GM21447 (cell line): ENCODE data around the gene FAM163B.
"Not testable (repeated sequence)": the region's sequence is repeated elsewhere in the genome, so short reads cannot be mapped to it uniquely, and the experiment has no call there.

Experiments used
- ATAC-seq: cut with Tn5 transposase; IDR thresholded peaks from one replicate; pipeline ENCODE4 v1.9.1; 2021; ENCODE audit not compliant: unreplicated experiment

The FAM163B gene

DNA sequence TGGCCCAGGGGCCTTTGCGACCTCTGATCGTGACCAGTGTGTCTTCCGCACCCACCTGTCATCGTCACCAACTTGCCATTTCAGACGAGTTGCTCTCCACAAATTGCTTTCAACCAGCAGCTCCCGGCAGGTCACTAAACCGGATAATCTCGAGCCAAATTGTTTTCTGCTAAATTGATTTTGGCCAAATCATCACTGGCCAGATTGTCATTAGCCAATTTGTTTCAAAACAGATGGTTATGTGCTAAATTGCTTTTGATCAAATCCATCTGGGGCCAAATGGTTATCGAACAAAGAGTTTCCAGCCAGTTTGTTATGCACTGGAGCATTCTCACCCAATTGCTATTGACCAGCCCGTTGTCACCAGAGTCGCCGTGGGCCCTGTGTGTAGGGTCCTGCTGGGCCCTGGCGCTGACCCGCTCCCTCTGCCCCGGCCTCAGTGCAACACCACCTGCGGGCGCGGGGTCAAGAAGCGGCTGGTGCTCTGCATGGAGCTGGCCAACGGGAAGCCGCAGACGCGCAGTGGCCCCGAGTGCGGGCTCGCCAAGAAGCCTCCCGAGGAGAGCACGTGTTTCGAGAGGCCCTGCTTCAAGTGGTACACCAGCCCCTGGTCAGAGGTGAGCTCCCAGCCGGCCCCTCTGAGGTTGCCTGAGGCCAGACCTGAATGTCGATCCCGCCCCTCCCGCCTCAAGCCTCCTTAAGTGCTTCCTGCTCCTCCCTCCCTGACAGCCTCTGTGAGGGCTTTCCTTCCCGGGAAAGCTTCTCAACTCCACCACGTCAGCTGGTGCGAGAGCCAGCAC is 39.1 kb downstream of the FAM163B start:
- ATAC-seq = no peak

DNA sequence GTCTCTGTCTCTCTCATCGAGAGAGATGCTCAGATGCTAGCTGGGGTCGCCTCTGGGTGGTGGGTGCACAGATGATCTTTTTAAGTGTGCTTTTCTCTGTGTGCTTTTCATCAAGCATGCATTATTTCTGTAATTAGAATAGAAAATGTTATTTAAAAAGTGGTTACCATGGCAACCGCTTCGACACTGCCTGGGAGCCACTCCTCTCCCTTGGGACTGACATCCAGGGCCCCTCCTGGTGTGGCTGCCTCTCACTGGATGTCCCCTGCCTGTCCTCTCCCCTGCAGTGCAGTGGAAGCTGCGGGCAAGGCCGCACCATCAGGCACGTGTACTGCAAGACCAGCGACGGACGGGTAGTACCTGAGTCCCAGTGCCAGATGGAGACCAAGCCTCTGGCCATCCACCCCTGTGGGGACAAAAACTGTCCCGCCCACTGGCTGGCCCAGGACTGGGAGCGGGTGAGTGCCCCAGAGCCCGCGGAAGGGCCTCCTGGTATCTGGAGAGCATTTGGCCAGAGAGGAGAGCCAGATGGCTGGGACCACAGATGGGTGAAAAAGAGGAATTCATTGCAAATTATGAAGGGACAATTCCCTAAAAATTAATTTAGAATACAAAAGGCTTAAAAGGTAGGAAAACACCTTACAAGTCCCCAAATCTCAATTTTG is 39.9 kb downstream of the FAM163B start:
- no peak for ATAC-seq

DNA sequence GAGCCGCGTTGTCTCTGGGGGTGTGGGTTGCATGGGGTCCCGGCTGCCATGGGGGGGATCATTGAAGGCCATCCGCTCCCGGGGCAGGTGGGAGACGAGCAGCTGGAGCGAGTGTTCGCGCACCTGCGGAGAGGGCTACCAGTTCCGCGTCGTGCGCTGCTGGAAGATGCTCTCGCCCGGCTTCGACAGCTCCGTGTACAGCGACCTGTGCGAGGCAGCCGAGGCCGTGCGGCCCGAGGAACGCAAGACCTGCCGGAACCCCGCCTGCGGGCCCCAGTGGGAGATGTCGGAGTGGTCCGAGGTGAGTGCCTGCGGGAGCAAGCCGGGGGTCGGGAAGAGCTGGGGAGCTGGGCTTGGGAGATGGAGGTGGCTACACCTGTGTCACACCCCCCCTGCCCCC is 41.0 kb downstream of the FAM163B start:
- ATAC-seq = no peak

DNA sequence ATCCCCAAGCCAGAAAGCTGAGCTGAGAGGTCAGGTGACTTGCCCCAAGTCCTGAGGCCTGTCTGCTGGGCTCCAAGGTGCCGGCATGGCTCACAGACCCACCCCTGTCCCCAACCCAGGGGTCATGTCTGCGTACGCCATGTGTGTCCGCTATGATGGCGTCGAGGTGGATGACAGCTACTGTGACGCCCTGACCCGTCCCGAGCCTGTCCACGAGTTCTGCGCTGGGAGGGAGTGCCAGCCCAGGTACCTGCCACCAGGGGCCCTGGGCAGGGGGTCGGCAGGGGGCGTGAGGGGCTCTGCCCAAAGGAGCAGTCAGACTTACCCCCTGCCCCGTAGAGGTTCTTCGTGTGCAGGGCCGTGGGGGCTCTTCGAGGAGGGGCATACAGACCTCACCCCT is 42.4 kb downstream of the FAM163B start:
- ATAC-seq = no peak

DNA sequence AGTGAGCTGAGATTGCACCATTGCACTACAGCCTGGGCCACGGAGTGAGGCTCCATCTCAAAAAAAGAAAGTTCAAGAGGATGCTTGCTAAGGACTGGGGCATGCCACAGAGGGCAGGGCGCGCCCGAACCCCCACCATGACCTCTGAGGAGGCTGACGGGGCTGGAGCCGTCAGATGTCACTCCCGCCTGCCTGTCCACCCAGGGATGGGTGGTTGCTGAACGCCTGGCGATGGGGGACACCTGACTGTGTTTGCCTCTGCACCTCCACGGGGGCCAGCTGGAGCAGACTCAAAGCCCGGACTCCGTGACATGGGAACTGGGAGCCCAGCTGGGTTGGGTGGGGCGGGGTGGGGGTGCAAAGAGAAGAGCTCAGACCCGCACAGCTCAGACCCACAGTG is 42.8 kb downstream of the FAM163B start:
- ATAC-seq = no peak

DNA sequence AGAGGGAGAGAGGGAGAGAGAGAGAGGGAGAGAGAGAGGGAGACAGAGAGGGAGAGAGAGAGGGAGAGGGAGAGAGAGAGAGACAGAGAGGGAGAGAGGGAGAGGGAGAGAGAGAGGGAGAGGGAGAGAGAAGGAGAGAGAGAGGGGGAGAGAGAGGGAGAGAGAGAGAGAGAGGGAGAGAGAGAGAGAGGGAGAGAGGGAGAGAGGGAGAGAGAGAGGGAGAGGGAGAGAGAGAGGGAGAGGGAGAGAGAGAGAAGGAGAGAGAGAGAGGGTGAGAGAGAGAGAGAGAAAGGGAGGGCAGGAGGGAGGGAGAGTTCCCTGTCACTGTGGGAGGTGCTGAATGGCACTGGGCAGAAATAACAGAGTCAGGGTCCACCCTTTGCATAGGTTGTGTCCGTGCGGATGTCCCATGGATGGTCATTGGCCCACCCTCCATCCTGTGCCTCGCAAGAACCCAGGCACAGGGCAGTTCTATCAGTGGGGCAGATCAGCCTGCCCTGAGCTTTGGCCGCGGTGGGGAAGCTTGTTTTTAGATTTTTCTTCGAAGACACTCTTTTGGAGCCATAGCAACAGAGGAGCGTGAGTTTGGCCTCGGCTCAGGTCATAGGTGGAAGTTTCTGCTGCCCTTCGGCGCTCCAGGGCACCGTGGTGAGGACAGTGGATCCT is 44.6 kb downstream of the FAM163B start:
- ATAC-seq = no peak

DNA sequence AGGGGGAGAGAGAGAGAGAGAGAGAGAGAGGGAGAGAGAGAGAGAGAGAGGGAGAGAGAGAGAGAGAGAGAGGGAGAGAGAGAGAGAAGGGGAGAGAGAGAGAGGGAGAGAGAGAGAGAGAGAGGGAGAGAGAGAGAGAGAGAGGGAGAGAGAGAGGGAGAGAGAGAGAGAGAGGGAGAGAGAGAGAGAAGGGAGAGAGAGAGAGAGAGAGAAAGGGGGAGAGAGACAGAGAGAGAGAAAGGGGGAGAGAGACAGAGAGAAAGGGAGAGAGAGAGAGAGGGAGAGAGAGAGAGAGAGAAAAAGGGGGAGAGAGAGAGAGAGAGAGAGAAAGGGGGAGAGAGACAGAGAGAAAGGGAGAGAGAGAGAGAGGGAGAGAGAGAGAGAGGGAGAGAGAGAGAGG is 45.4 kb downstream of the FAM163B start:
- not testable (repeated sequence) for ATAC-seq

DNA sequence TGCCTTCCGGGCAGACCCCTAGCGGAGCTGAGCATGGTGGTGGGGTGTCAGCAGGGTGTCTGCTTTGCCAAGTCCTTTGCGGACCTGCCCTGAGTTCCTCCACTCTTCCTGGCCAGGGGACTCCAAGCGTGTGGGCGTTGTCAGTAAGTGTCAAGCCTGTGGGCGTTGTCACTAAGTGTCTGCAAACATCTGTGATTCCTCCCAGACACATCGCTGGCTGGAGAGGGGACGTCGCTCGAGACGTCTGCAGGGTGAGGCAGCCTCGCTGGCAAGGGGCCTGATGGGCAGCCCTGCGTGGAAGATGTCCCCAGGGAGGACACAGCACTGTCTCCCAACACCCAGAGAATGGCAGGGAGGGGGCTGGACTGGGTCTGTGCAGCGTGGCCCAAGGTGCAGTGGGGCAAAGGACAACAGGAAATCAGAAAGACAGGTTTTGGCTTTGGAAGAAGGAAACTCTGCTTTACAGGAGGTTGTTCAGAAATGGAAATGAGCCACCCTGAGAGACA is 45.8 kb downstream of the FAM163B start:
- no peak for ATAC-seq

DNA sequence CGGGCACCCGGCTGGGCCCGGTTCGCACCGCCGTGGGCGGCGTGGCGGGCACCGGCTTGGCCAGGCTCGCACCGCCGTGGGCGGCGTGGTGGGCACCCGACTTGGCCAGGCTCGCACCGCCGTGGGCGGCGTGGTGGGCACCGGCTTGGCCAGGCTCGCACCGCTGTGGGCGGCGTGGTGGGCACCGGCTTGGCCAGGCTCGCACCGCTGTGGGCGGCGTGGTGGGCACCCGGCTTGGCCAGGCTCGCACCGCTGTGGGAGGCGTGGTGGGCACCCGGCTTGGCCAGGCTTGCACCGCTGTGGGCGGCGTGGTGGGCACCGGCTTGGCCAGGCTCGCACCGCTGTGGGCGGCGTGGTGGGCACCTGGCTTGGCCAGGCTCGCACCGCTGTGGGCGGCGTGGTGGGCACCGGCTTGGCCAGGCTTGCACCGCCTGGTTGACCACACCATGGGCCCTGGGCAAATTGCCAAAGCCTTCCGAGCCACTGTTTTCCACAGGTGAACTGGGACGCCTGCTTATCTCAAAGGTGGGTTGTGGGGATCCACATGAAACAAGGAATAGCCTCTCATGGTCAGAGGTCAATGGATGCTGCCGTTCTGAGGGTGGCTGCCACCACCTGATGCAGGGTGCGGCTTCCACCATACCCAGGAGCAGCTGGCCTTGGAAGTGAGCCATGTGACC is 46.4 kb downstream of the FAM163B start:
- ATAC-seq = no peak

DNA sequence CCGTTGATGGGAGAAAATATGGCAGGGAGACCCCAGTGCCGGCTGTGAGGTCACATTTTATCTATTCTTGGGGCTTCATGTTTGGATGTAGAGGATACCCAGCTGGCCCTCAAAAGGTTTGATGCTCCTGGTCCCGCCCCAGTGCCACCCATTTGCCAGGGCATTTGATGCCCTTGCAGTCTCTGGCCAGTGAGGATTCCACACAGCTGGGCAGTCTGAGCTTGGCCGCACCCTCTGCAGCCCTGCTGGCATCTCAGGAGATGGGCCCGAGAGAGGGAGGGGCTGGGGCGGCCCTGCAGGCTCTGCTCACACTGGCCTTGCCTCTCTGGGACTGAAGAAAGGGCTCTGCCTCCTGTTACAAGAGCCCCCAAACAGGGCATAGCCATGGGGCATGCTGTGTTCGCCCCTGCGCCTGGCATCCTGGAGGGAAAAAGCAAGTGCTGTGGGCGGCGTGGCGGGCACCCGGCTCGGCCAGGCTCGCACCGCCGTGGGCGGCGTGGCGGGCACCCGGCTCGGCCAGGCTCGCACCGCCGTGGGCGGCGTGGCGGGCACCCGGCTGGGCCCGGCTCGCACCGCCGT is 47.1 kb downstream of the FAM163B start:
- no peak for ATAC-seq

DNA sequence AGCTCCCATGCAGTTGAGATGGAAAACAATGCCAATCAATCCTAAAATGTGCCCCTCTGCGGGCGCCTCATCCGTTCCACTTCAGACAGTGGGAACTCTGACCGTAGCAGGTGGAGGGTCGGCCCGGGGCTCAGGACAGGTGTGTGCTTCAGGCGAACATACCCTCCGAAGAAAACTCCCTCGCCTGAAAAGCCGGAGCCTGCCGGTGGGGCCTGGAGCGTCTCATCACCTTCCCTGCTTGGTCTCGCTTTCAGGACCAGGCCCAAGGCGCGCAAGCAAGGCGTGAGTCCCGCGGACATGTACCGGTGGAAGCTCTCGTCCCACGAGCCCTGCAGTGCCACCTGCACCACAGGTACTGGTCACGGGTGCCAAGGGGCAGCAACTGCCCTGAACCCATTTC is 48.2 kb downstream of the FAM163B start:
- no peak for ATAC-seq

DNA sequence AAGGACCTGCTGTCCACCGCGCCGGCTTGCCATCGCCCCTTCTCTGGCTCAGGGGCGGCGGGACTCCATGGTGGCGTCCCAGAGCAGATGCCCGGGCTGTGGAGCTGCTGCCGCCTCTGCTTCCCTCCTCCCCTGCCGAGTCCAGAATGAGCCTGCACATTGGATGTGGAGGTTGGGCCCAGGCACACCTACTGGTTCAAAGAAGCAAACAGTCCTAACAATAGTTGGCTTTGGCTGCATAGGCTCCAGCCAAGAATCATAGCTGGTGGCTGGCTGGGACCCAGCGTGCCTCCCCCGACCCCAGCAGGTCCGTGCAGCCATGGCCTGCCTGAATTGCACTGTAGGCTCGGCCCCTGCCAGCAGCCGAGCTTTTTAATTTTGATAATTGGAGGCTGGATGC is 48.9 kb downstream of the FAM163B start:
- ATAC-seq = no peak

DNA sequence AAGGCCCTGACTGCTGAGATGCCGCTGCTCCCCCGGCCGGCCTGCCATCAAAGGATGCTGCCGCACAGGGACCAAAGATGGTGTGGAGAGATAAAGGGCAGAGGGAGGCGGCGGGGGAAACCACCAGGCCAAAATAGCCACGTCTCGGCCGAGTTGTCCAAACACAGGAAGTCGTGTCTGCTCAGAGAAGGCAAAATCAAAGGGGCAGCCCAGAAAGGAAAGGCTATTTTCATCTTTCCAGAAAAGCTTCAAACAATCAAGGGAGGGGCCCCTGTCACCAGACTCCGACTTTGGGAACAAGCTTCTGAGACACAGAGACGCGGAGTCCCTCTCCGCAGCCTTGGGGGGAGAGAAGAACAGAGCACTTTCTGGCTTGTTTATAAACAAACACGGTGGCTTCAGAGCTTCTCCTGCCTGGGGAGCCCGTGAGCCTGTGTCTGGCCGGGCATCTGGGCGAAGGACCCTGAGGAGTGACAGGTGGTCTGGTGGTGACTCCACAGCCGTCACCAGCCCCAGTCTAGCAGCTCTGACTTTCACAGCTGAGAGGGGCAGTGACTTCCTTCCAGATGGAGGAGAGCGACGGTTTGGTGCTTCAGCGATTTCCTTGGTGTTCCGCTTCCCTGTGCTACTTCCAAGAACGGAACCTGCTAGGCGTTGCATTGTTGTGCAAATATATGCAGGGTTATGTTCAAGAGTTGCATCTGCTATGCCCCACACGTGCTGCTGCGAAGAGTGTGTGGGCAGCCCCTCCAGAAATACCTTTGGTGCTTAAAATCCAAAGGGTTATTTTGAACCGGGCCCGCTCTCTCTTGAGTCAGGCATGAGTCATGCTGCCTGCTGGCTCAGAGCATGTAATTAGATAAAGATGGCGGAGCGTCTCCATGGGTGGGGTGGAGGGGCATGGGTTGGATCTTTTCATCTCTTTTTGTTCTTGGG is 50.7 kb downstream of the FAM163B start:
- ATAC-seq = peak; percentile 70

DNA sequence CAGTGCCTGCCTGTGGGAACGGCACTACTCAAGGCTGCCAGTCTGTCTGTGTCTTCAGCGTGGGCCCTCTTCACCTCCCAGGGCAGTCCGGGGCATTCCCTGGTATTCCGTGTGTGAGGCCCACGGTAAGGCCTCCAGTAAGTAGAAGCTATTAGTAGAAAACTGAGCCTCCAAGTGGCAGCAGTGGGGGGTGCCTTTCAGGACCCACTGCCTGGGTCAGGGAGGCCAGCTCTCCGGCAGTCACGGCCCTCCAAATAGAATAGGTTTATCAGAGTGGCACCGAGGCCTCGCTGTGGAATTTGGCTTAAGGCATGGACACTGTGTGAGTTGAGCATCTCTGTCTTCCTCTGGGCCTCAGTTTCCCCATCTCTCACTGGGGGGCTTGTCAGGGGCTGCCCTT is 51.6 kb downstream of the FAM163B start:
- ATAC-seq = no peak

DNA sequence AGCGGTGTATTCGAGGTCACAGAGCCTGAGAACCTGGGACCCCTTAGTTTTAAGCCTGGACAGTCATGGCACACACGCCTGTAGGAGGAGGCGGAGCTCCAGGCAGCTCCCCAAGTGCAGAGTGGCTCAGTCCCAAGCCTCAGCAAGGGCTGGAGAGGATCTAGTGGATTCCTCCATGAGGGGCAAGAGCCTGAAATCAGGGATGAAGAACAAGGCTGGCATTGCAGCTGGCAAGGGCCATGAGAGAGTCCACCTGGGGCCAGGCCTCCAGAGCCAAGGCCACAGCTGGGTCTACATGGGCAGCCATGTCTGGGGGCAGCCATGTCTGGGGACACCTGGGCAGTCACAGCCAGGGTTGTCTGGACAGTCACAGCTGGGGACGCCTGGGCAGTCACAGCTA is 52.8 kb downstream of the FAM163B start:
- no peak for ATAC-seq

DNA sequence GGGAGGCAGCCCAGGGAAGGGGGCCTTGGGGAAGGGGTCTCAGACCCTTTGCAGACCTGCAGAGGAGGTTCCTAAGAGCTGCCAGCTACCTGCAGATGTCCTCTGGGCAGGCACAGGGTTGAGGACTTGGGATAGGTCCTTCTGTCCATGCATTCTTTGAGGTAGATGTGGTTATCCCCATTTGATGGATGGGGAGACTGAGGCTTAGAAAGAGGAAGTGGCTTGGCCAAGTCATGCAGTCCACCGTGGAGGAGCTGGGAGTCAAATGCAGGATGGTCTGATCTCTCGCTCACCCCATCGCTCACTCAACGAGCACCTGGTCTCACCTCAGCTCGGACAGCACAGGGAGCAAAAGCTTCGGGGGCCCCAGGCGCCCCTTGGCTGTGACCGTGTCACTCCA is 54.5 kb downstream of the FAM163B start:
- ATAC-seq = no peak

DNA sequence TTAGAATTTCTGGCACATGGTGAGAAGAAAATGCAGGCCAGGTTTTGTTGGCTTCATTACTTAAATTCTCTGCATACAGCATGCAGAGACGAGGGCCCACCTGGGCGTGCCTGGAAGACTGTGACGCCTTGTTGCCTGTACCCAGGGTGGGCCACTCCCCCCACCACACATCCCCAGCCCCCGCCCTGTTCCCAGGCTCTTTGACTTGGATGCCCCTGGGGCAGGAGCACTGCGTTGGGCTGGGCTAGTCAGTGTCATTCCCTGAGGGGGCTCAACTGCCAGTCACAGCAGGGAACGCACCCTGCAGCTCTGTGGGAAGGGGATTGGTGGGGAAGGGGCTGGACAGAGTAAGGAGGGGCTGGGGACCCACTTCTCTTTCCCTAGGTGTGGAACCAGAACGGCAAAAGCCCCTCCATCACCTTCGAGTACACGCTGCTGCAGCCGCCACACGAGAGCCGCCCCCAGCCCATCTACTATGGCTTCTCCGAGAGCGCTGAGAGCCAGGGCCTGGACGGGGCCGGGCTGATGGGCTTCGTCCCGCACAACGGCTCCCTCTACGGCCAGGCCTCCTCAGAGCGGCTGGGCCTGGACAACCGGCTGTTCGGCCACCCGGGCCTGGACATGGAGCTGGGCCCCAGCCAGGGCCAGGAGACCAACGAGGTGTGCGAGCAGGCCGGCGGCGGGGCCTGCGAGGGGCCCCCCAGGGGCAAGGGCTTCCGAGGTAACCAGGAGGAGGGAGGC is 55.0 kb downstream of the FAM163B start:
- no peak for ATAC-seq

DNA sequence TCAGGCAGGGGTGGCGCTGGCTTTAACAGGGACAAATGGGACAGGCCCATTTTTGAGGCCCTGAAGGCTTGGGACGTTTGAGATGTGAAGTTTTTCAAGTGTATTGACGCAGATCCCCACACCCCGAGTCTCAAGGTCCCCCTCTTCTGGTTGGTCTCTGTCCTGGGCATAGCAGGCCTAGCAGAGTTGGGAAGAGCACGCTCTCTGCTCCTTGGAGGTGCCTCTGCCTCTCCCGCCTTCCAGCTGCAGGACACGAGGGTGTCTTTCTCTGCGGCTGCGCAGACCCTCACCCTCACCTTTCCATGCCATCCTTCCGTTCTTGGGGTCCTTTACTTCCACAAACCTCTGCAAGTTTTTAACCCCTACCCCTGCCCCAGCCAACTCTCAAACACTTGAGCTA is 56.1 kb downstream of the FAM163B start:
- no peak for ATAC-seq

DNA sequence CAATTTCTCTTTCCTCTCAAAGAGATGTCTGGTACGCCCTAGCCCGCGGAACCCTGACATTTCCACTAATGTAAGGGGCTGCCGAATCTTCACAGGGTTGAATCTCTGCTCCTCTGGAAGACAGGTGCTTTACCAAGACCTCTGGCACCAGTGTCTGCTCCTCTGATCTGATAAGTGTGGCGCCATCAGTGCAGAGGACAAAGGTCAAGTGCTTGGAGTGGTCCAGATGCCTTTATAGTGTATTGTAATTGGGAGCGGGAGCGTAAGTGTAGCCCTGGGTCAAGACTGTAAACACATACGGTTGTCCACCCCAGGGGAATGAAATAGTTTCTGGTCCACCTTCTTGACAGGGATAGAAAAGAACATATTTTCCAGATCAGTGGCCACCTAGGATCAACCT is 57.0 kb downstream of the FAM163B start:
- no peak for ATAC-seq
